H1 (cell line): ENCODE data around the gene GSTA1.
"Not testable (repeated sequence)": the region's sequence is repeated elsewhere in the genome, so short reads cannot be mapped to it uniquely, and the experiment has no call there.

ENCODE experiments used
- CEBPB ChIP-seq: IDR thresholded peaks from 2 replicates; pipeline ENCODE4 v1.6.1; 2012; ENCODE audit warnings: low read depth, low read length
- CHD2 ChIP-seq: IDR thresholded peaks from 2 replicates; pipeline ENCODE4 v1.6.1; 2012; ENCODE audit warnings: low read length, improper control_type of control experiment
- CREB1 ChIP-seq: IDR thresholded peaks from 2 replicates; pipeline ENCODE4 v1.6.1; 2012; ENCODE audit warnings: inconsistent platforms
- EP300 ChIP-seq, 2 experiments: IDR thresholded peaks; 1 replicate in 1 of 2; 2 replicates in 1 of 2; pipeline ENCODE4 v1.6.1; 2011 to 2012; ENCODE audit warnings: low read depth in 2 of 2, low read length in 2 of 2, mild to moderate bottlenecking in 2 of 2, borderline replicate concordance in 1 of 2, inconsistent platforms in 1 of 2, moderate library complexity in 1 of 2
- EZH2 ChIP-seq: fragments of 200-600 bp; sonication (generic); IDR thresholded peaks from 2 replicates; pipeline ENCODE4 v1.7.1; 2012; ENCODE audit warnings: low read depth, mild to moderate bottlenecking, moderate library complexity, low read length, inconsistent platforms; ENCODE audit not compliant: severe bottlenecking
- HDAC2 ChIP-seq, 2 experiments: fragments of 300-600 bp in 1 of 2; sonication (generic) in 1 of 2; IDR thresholded peaks; 2 replicates each; pipeline ENCODE4 v1.6.1; 2011 to 2012; ENCODE audit warnings: low read depth in 2 of 2, low read length in 2 of 2, mild to moderate bottlenecking in 2 of 2, moderate library complexity in 2 of 2, borderline replicate concordance in 1 of 2, inconsistent platforms in 1 of 2
- KDM5A ChIP-seq: fragments of 200-600 bp; IDR thresholded peaks from 2 replicates; pipeline ENCODE4 v1.7.1; 2012; ENCODE audit warnings: mild to moderate bottlenecking, low read length, inconsistent platforms, mixed read lengths
- POLR2A ChIP-seq, 2 experiments: IDR thresholded peaks; 1 replicate in 1 of 2; 2 replicates in 1 of 2; pipeline ENCODE4 v1.6.1; 2011; ENCODE audit warnings: low read depth in 2 of 2, low read length in 2 of 2, mild to moderate bottlenecking in 2 of 2; ENCODE audit errors: control extremely low read depth in 1 of 2
- POLR2AphosphoS5 ChIP-seq: IDR thresholded peaks from 2 replicates; pipeline ENCODE4 v1.6.1; 2011; ENCODE audit warnings: low read depth, low read length
- SP4 ChIP-seq: IDR thresholded peaks from 2 replicates; pipeline ENCODE4 v1.6.1; 2012; ENCODE audit warnings: low read length, inconsistent platforms
- SRF ChIP-seq: IDR thresholded peaks from 2 replicates; pipeline ENCODE4 v1.6.1; 2011; ENCODE audit warnings: mild to moderate bottlenecking, low read depth, low read length, moderate library complexity
- TF ChIP-seq, protein P1 (sequence below), 3 experiments: IDR thresholded peaks; 1 replicate in 2 of 3; 2 replicates in 1 of 3; pipeline versions ENCODE4 v1.5.1 to v1.6.1; 2011; ENCODE audit warnings: low read length in 3 of 3, mild to moderate bottlenecking in 3 of 3, inconsistent platforms in 2 of 3, low read depth in 1 of 3, moderate library complexity in 1 of 3; ENCODE audit not compliant: insufficient read depth in 1 of 3; ENCODE audit errors: control extremely low read depth in 1 of 3
- TF ChIP-seq, protein P2 (sequence below): IDR thresholded peaks from 2 replicates; pipeline ENCODE4 v1.6.1; 2012; ENCODE audit warnings: low read length, inconsistent platforms

DNA sequence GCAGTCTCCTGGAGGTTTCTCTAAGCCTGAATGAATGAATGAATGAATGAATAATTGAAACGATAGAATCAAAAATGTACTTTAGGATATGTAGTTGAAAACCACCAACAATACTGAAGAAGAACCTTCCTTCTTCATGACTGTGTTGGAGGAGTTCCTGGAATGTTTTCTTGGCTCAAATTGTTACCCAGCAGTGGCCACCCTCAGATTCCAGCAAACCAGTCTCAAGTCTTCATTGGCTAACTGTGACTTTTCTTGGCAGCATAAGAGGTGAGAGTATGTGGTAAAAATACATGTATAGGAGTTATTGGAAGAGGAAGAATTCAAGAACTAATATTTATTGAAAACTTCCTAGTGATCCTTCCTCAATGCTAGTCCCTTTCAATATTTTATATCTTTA, 4.3 kb downstream of the GSTA1 start:
- not testable (repeated sequence) for TF ChIP-seq EZH2; HDAC2 (IDR thresholded peaks at IDR 0.05; ENCODE audit: borderline replicate concordance in 1 of 2, low read depth in 2 of 2, low read length in 2 of 2); POLR2A (IDR thresholded peaks at IDR 0.05; ENCODE audit: control extremely low read depth in 1 of 2, low read depth in 2 of 2, low read length in 2 of 2); POLR2AphosphoS5; SRF; SP4; KDM5A; CEBPB; CREB1; CHD2; EP300 (IDR thresholded peaks at IDR 0.05; ENCODE audit: borderline replicate concordance in 1 of 2, low read depth in 2 of 2, low read length in 2 of 2)
- TF ChIP-seq, protein P1, sequence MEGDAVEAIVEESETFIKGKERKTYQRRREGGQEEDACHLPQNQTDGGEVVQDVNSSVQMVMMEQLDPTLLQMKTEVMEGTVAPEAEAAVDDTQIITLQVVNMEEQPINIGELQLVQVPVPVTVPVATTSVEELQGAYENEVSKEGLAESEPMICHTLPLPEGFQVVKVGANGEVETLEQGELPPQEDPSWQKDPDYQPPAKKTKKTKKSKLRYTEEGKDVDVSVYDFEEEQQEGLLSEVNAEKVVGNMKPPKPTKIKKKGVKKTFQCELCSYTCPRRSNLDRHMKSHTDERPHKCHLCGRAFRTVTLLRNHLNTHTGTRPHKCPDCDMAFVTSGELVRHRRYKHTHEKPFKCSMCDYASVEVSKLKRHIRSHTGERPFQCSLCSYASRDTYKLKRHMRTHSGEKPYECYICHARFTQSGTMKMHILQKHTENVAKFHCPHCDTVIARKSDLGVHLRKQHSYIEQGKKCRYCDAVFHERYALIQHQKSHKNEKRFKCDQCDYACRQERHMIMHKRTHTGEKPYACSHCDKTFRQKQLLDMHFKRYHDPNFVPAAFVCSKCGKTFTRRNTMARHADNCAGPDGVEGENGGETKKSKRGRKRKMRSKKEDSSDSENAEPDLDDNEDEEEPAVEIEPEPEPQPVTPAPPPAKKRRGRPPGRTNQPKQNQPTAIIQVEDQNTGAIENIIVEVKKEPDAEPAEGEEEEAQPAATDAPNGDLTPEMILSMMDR (IDR thresholded peaks at IDR 0.05; ENCODE audit: control extremely low read depth in 1 of 3, insufficient read depth in 1 of 3, low read depth in 1 of 3, low read length in 3 of 3): not testable (repeated sequence)
- TF ChIP-seq, protein P2, sequence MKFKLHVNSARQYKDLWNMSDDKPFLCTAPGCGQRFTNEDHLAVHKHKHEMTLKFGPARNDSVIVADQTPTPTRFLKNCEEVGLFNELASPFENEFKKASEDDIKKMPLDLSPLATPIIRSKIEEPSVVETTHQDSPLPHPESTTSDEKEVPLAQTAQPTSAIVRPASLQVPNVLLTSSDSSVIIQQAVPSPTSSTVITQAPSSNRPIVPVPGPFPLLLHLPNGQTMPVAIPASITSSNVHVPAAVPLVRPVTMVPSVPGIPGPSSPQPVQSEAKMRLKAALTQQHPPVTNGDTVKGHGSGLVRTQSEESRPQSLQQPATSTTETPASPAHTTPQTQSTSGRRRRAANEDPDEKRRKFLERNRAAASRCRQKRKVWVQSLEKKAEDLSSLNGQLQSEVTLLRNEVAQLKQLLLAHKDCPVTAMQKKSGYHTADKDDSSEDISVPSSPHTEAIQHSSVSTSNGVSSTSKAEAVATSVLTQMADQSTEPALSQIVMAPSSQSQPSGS: not testable (repeated sequence)
